K562 (cell line): ENCODE data around the gene GRWD1.

Experiments
- ETV1 ChIP-seq: fragments of 450-650 bp; conservative IDR thresholded peaks from 2 replicates; pipeline ENCODE4 v1.6.1; 2016; ENCODE audit warnings: missing genetic modification characterization, control low read depth, low read depth, missing compliant biosample characterization
- FOXP4 ChIP-seq: sonication (generic); formaldehyde crosslinking; IDR thresholded peaks from 2 replicates; pipeline ENCODE4 v1.8.0; 2022; ENCODE audit warnings: mild to moderate bottlenecking, missing genetic modification reagents, borderline replicate concordance
- POLR2A ChIP-seq: fragments of 450-650 bp; conservative IDR thresholded peaks from 2 replicates; pipeline ENCODE4 v1.6.1; 2016
- RBM25 ChIP-seq: fragments of 200-400 bp; formaldehyde crosslinking; IDR thresholded peaks from 2 replicates; pipeline ENCODE4 v1.6.1; 2018; ENCODE audit warnings: low read length, low read depth, moderate library complexity; ENCODE audit not compliant: severe bottlenecking
- RFX1 ChIP-seq: fragments of 450-650 bp; IDR thresholded peaks from 2 replicates; pipeline ENCODE4 v1.6.1; 2016; ENCODE audit warnings: mild to moderate bottlenecking, moderate library complexity

GRCh38 chr19:48499316-48500090 is 53.7 kb downstream of the GRWD1 start:
- TF ChIP-seq FOXP4 (CRISPR knock-in tag) (no peak), RFX1 (no peak), RBM25 (no peak), POLR2A (no peak), ETV1 (tag) (no peak)
